Smooth muscle cell (in vitro differentiated cells): ENCODE measurements around the gene MFNG. TPM values are rescaled to one million over a fixed set of nuclear protein-coding genes. Genes with fewer than 3 reads are reported as not detected.

Source experiments
- DNase-seq: peaks from one replicate; lab custom pipeline; 2025; ENCODE audit not compliant: unreplicated experiment; lab: John Stamatoyannopoulos, UW
- H2AFZ ChIP-seq: fragments of 200-600 bp; sonication (generic); 2 replicates; pipeline ENCODE4 v1.6.0; 2016; ENCODE audit warnings: antibody characterized with exemption, low read depth, mild to moderate bottlenecking
- H3F3A ChIP-seq: fragments of 200-600 bp; sonication (generic); 2 replicates; pipeline ENCODE4 v1.6.0; 2017; ENCODE audit warnings: antibody characterized with exemption, low read depth
- H3K27ac ChIP-seq: fragments of 200-600 bp; sonication (generic); 2 replicates; pipeline ENCODE4 v1.5.1; 2016; ENCODE audit warnings: low read depth, mild to moderate bottlenecking
- H3K27me3 ChIP-seq: fragments of 200-600 bp; sonication (generic); 2 replicates; pipeline ENCODE4 v1.6.1; 2016; ENCODE audit warnings: low read depth, mild to moderate bottlenecking
- H3K36me3 ChIP-seq: fragments of 200-600 bp; sonication (generic); 2 replicates; pipeline ENCODE4 v1.5.1; 2016; ENCODE audit warnings: low read depth
- H3K4me1 ChIP-seq: fragments of 200-600 bp; sonication (generic); 2 replicates; pipeline ENCODE4 v1.5.1; 2016; ENCODE audit warnings: low read depth
- H3K4me2 ChIP-seq: fragments of 200-600 bp; sonication (generic); 2 replicates; pipeline ENCODE4 v1.6.0; 2016; ENCODE audit warnings: mild to moderate bottlenecking
- H3K4me3 ChIP-seq: fragments of 200-600 bp; sonication (generic); 2 replicates; pipeline ENCODE4 v1.5.1; 2016; ENCODE audit warnings: mild to moderate bottlenecking
- H3K79me2 ChIP-seq: fragments of 200-600 bp; sonication (generic); 2 replicates; pipeline ENCODE4 v1.6.0; 2016; ENCODE audit warnings: low read depth, mild to moderate bottlenecking
- H3K9ac ChIP-seq: fragments of 200-600 bp; sonication (generic); 2 replicates; pipeline ENCODE4 v1.6.0; 2016; ENCODE audit warnings: low read depth
- H3K9me3 ChIP-seq: fragments of 200-600 bp; sonication (generic); replicated peaks from 2 replicates; pipeline ENCODE4 v1.5.1; 2016; ENCODE audit warnings: low read depth
- H4K20me1 ChIP-seq: fragments of 200-600 bp; sonication (generic); 2 replicates; pipeline ENCODE4 v1.6.0; 2016; ENCODE audit warnings: low read depth
- WGBS: methylation state at CpG from one replicate; pipeline ENCODE4 v1.1.7; 2016; ENCODE audit warnings: low lambda C conversion rate; 5-methylcytosine and 5-hydroxymethylcytosine counted together
- polyA plus RNA-seq: library from polyadenylated mRNA; unstranded; fragments of >200 nt; fragmentation: Nextera tagmentation; extraction: Ambion mirVana; gene quantifications from 2 replicates; pipeline ENCODE4 v1.2.1, GENCODE V29; 2016
- total RNA-seq: library from RNA; depleted of rRNA; stranded (reverse); fragments of >200 nt; gene quantifications from 2 replicates; pipeline ENCODE4 v1.2.3, GENCODE V29; 2014
- TF ChIP-seq, protein P1 (sequence below): fragments of 200-600 bp; sonication (generic); IDR thresholded peaks from 2 replicates; pipeline ENCODE4 v1.5.1; 2017; ENCODE audit warnings: borderline replicate concordance, mild to moderate bottlenecking, antibody characterized with exemption; ENCODE audit not compliant: insufficient read depth, poor library complexity, severe bottlenecking

The MFNG gene
- total and polyA plus RNA-seq, 2 experiments from 2014 or later = 0.40 TPM; not detected in 1

DNA sequence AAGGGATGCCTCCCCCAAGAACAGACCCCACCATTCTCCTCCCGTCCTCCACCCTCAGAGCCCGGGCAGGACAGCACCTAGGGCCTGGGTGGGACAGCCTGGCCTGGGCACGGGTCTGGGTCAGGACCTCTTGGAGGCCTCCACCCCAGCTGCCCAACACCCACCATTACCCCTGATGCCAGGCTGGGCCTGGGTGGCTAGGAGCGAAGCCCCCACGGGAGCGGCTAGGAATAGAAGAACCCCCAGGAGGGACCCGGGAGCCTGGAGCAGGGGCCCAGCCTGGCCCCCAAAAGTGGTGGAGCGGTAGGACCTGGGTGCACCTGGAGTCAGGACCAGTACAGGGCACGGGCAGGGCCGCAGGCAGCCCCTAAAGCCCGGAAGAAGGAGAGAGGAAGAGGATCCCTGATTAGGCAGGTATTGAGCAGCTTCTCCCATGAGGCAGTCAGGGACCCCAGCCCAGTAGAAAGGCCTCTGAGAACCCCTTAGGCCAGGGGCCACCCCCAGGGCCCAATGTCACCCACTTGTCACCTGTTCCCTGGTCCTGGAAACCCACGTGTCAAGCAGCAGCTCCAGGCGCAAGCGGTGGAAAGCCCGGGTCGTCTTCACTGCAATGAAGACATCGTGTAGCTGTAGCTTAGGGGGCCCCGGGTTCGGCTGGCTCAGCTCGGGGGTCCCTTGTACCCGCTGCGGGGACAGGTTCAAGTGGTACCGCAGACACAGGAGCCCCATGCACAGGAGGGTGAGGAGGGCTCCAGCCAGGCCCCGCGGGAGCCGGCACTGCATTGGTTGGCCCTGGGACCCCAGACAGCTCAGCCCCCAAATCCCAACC lies 575 bp downstream of the MFNG start:
- TF ChIP-seq, protein P1, sequence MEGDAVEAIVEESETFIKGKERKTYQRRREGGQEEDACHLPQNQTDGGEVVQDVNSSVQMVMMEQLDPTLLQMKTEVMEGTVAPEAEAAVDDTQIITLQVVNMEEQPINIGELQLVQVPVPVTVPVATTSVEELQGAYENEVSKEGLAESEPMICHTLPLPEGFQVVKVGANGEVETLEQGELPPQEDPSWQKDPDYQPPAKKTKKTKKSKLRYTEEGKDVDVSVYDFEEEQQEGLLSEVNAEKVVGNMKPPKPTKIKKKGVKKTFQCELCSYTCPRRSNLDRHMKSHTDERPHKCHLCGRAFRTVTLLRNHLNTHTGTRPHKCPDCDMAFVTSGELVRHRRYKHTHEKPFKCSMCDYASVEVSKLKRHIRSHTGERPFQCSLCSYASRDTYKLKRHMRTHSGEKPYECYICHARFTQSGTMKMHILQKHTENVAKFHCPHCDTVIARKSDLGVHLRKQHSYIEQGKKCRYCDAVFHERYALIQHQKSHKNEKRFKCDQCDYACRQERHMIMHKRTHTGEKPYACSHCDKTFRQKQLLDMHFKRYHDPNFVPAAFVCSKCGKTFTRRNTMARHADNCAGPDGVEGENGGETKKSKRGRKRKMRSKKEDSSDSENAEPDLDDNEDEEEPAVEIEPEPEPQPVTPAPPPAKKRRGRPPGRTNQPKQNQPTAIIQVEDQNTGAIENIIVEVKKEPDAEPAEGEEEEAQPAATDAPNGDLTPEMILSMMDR = no peak
- Histone ChIP-seq H3K79me2 (no peaks in the 10 kb centered on the region), H2AFZ (no peak overlapping the region), H3K4me2 (no peak overlapping the region), H4K20me1 (no peaks in the 10 kb centered on the region), H3K4me1 (peaks cover 18% of the 10 kb centered on the region), H3K27ac (no peak overlapping the region), H3K4me3 (no peak overlapping the region), H3K27me3 (no peaks in the 10 kb centered on the region), H3K9me3 (no peaks in the 10 kb centered on the region), H3K9ac (no peak overlapping the region), H3F3A (no peaks in the 10 kb centered on the region), H3K36me3 (no peaks in the 10 kb centered on the region)
- no peak for DNase-seq
- 89% methylated on average over 25 of the region's 26 CpGs for WGBS

DNA sequence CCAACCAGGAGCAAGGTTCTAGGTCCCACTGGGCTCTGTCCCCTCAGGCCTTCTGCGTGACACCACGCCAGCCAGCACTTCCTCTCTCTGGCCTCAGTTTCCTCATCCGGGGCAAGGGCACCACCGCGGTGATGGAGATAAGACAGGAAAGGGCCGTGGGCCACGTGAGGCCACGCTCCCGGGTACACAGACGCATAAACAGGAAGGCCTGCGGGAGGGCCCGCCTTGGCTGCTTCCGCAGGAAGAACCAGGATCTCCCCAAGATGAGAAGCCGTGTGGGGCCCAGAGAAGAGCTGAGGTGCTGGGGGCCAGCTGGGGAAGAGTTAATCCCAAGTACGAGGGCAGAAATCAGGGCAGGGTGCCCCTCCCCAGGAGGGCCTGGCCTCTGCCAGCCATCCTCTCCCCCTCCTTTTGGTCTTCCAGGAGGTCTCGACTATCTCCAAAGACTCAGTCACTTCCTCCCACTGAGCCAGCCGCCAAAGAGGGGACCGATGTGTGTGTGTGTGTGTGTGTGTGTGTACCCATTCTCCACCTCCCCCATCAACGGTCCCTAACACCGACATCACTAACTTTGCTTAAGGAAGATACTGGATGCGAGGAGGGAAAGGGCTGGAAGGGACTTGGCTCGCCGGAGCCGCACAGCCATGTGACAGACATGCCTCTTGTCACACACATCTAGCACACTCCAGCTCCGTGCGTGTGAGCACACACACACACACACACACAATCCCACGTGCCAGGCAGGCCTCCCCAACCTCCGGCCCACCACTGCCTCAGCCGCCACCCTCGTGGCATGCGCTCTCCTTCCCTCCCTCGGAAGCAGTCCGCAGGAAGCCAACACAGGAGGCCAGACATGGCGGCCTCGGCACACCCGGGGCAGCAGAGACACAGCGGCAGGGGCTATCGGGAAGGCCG lies 1.4 kb downstream of the MFNG start:
- WGBS = 87% methylated on average over 39 of the region's 39 CpGs
- Histone ChIP-seq H3K79me2 (no peaks in the 10 kb centered on the region), H3K4me3 (no peak overlapping the region), H3K4me1 (peaks cover 18% of the 10 kb centered on the region), H3F3A (no peaks in the 10 kb centered on the region), H3K27me3 (no peaks in the 10 kb centered on the region), H3K4me2 (no peak overlapping the region), H4K20me1 (no peaks in the 10 kb centered on the region), H3K36me3 (no peaks in the 10 kb centered on the region), H3K27ac (no peak overlapping the region), H3K9ac (no peak overlapping the region), H3K9me3 (no peaks in the 10 kb centered on the region), H2AFZ (no peak overlapping the region)
- TF ChIP-seq, protein P1 = no peak
- no peak for DNase-seq

GRCh38 chr22:37483050-37483449 lies 3.1 kb downstream of the MFNG start:
- TF ChIP-seq, protein P1 = no peak
- no peak overlapping the region for H2AFZ ChIP-seq
- no peaks in the 10 kb centered on the region for H3K36me3 ChIP-seq
- H3K4me3 ChIP-seq = no peak overlapping the region
- H3K79me2 ChIP-seq = no peaks in the 10 kb centered on the region
- H4K20me1 ChIP-seq = no peaks in the 10 kb centered on the region
- H3K27ac ChIP-seq = no peak overlapping the region
- no peaks in the 10 kb centered on the region for H3K9me3 ChIP-seq
- no peaks in the 10 kb centered on the region for H3K27me3 ChIP-seq
- 86% methylated on average over 13 of the region's 13 CpGs for WGBS
- no peak overlapping the region for H3K9ac ChIP-seq
- H3K4me1 ChIP-seq = peaks cover 18% of the 10 kb centered on the region
- no peak overlapping the region for H3K4me2 ChIP-seq
- DNase-seq = no peak
- no peaks in the 10 kb centered on the region for H3F3A ChIP-seq
